ENCODE measurements around the gene SPIRE2. TPM values are rescaled to one million over a fixed set of nuclear protein-coding genes. Genes with fewer than 3 reads are reported as not detected.
A peak's percentile ranks its signal among the peaks of the same experiment; 100 is the strongest.

Gene SPIRE2
- total and polyA plus RNA-seq, 2 experiments from 2014 or later = 0.55 to 3.6 TPM

GRCh38 chr16:89909777-89910716 lies 81.8 kb downstream of the SPIRE2 start:
- no peak overlapping the region for H3K4me3 ChIP-seq
- TF ChIP-seq EZH2phosphoT487 (IDR thresholded peaks at IDR 0.05; ENCODE audit: insufficient read depth, low read depth) (no peak), EZH2 (IDR thresholded peaks at IDR 0.05; ENCODE audit: insufficient read depth, poor library complexity, severe bottlenecking) (no peak)
- H3K9me3 ChIP-seq (ENCODE audit: low read depth) = no peaks in the 10 kb centered on the region
- in situ Hi-C loops (cut with MboI) = no loop called here
- H3K9ac ChIP-seq = no peak overlapping the region
- H3K9me2 ChIP-seq (ENCODE audit: insufficient read depth) = no peaks in the 10 kb centered on the region
- H3K36me3 ChIP-seq (ENCODE audit: low read depth) = peaks cover 20% of the 10 kb centered on the region; the same call in 1 of the 2 replicates
- 0 out of 2 replicates have a peak, but pooled peaks cover 4% of the 10 kb centered on the region for H3K4me1 ChIP-seq (ENCODE audit: insufficient read depth)
- WGBS, 2 experiments (ENCODE audit: low coverage in 1 of 2, low lambda C conversion rate in 2 of 2, missing lambda C conversion rate in 2 of 2) = 60 to 63% methylated on average over 40 to 47 of the region's 47 CpGs
- 0 out of 2 replicates have a peak overlapping the region, but pooled peaks have one; percentile 24 for H3K27ac ChIP-seq
- DNase-seq = peak; percentile 93
- no peaks in the 10 kb centered on the region for H4K20me1 ChIP-seq (ENCODE audit: insufficient read depth)
- no peak overlapping the region for H2AFZ ChIP-seq
- no peaks in the 10 kb centered on the region for H3K79me2 ChIP-seq (ENCODE audit: insufficient read depth)
- H3K4me2 ChIP-seq (ENCODE audit: unreplicated experiment) = no peak overlapping the region
- H3F3A ChIP-seq (ENCODE audit: insufficient read depth) = no peaks in the 10 kb centered on the region
- H3K27me3 ChIP-seq (replicated peaks; ENCODE audit: insufficient read depth) = no peaks in the 10 kb centered on the region

GRCh38 chr16:89910717-89911354 lies 82.6 kb downstream of the SPIRE2 start:
- Histone ChIP-seq H2AFZ (no peak overlapping the region), H3K9me3 (ENCODE audit: low read depth) (no peaks in the 10 kb centered on the region), H3F3A (ENCODE audit: insufficient read depth) (no peaks in the 10 kb centered on the region), H3K27ac (no peak overlapping the region), H4K20me1 (ENCODE audit: insufficient read depth) (no peaks in the 10 kb centered on the region), H3K27me3 (replicated peaks; ENCODE audit: insufficient read depth) (no peaks in the 10 kb centered on the region), H3K9ac (no peak overlapping the region), H3K79me2 (ENCODE audit: insufficient read depth) (no peaks in the 10 kb centered on the region), H3K4me2 (ENCODE audit: unreplicated experiment) (no peak overlapping the region), H3K4me3 (no peak overlapping the region), H3K4me1 (ENCODE audit: insufficient read depth) (0 out of 2 replicates have a peak, but pooled peaks cover 4% of the 10 kb centered on the region), H3K9me2 (ENCODE audit: insufficient read depth) (no peaks in the 10 kb centered on the region), H3K36me3 (ENCODE audit: low read depth) (peaks cover 20% of the 10 kb centered on the region; the same call in 1 of the 2 replicates)
- 93 to 97% methylated on average over 25 to 27 of the region's 27 CpGs for WGBS, 2 experiments (ENCODE audit: low coverage in 1 of 2, low lambda C conversion rate in 2 of 2, missing lambda C conversion rate in 2 of 2)
- TF ChIP-seq EZH2phosphoT487 (IDR thresholded peaks at IDR 0.05; ENCODE audit: insufficient read depth, low read depth) (no peak), EZH2 (IDR thresholded peaks at IDR 0.05; ENCODE audit: insufficient read depth, poor library complexity, severe bottlenecking) (no peak)
- no peak for DNase-seq
- in situ Hi-C loops (cut with MboI) = no loop called here

- H3K4me3 ChIP-seq = no peak overlapping the region
- no peaks in the 10 kb centered on the region for H3K9me2 ChIP-seq (ENCODE audit: insufficient read depth)
- H2AFZ ChIP-seq = no peak overlapping the region
- H4K20me1 ChIP-seq (ENCODE audit: insufficient read depth) = no peaks in the 10 kb centered on the region
- H3K9me3 ChIP-seq (ENCODE audit: low read depth) = no peaks in the 10 kb centered on the region
- H3F3A ChIP-seq (ENCODE audit: insufficient read depth) = no peaks in the 10 kb centered on the region
- TF ChIP-seq EZH2 (IDR thresholded peaks at IDR 0.05; ENCODE audit: insufficient read depth, poor library complexity, severe bottlenecking) (no peak), EZH2phosphoT487 (IDR thresholded peaks at IDR 0.05; ENCODE audit: insufficient read depth, low read depth) (no peak)
- H3K9ac ChIP-seq = no peak overlapping the region
- H3K36me3 ChIP-seq (ENCODE audit: low read depth) = peaks cover 20% of the 10 kb centered on the region; the same call in 1 of the 2 replicates
- no peak overlapping the region for H3K27ac ChIP-seq
- no peaks in the 10 kb centered on the region for H3K79me2 ChIP-seq (ENCODE audit: insufficient read depth)
- DNase-seq = no peak
- in situ Hi-C loops (cut with MboI) = no loop called here
- H3K27me3 ChIP-seq (replicated peaks; ENCODE audit: insufficient read depth) = no peaks in the 10 kb centered on the region
- H3K4me2 ChIP-seq (ENCODE audit: unreplicated experiment) = no peak overlapping the region
- WGBS, 2 experiments (ENCODE audit: low coverage in 1 of 2, low lambda C conversion rate in 2 of 2, missing lambda C conversion rate in 2 of 2) = 92% methylated on average over 14 of the region's 14 CpGs
- H3K4me1 ChIP-seq (ENCODE audit: insufficient read depth) = 0 out of 2 replicates have a peak, but pooled peaks cover 4% of the 10 kb centered on the region
These were observed 83.1 kb downstream of the SPIRE2 start for GRCh38 chr16:89911375-89911774.

GRCh38 chr16:89912143-89912542 lies 83.9 kb downstream of the SPIRE2 start:
- H3K9me3 ChIP-seq (ENCODE audit: low read depth) = no peaks in the 10 kb centered on the region
- no peak for TF ChIP-seq EZH2phosphoT487 (IDR thresholded peaks at IDR 0.05; ENCODE audit: insufficient read depth, low read depth)
- TF ChIP-seq EZH2 (IDR thresholded peaks at IDR 0.05; ENCODE audit: insufficient read depth, poor library complexity, severe bottlenecking) = no peak
- in situ Hi-C loops (cut with MboI) = no loop called here
- H3K4me1 ChIP-seq (ENCODE audit: insufficient read depth) = peaks cover 5% of the 10 kb centered on the region
- H3K9me2 ChIP-seq (ENCODE audit: insufficient read depth) = no peaks in the 10 kb centered on the region
- 84 to 90% methylated on average over 13 of the region's 13 CpGs for WGBS, 2 experiments (ENCODE audit: low coverage in 1 of 2, low lambda C conversion rate in 2 of 2, missing lambda C conversion rate in 2 of 2)
- H2AFZ ChIP-seq = no peak overlapping the region
- H3K27me3 ChIP-seq (replicated peaks; ENCODE audit: insufficient read depth) = no peaks in the 10 kb centered on the region
- peaks cover 20% of the 10 kb centered on the region; the same call in 1 of the 2 replicates for H3K36me3 ChIP-seq (ENCODE audit: low read depth)
- no peak overlapping the region for H3K27ac ChIP-seq
- H3K4me2 ChIP-seq (ENCODE audit: unreplicated experiment) = no peak overlapping the region
- H3K4me3 ChIP-seq = no peak overlapping the region
- H3K9ac ChIP-seq = no peak overlapping the region
- H3K79me2 ChIP-seq (ENCODE audit: insufficient read depth) = no peaks in the 10 kb centered on the region
- H4K20me1 ChIP-seq (ENCODE audit: insufficient read depth) = no peaks in the 10 kb centered on the region
- no peak for DNase-seq
- H3F3A ChIP-seq (ENCODE audit: insufficient read depth) = peaks cover 2% of the 10 kb centered on the region; the same call in 1 of the 2 replicates
